ENCODE measurements around the gene SCFD2.

GRCh38 chr4:53120778-53121177, 245.1 kb downstream of the SCFD2 start:
- TF ChIP-seq, protein P1, sequence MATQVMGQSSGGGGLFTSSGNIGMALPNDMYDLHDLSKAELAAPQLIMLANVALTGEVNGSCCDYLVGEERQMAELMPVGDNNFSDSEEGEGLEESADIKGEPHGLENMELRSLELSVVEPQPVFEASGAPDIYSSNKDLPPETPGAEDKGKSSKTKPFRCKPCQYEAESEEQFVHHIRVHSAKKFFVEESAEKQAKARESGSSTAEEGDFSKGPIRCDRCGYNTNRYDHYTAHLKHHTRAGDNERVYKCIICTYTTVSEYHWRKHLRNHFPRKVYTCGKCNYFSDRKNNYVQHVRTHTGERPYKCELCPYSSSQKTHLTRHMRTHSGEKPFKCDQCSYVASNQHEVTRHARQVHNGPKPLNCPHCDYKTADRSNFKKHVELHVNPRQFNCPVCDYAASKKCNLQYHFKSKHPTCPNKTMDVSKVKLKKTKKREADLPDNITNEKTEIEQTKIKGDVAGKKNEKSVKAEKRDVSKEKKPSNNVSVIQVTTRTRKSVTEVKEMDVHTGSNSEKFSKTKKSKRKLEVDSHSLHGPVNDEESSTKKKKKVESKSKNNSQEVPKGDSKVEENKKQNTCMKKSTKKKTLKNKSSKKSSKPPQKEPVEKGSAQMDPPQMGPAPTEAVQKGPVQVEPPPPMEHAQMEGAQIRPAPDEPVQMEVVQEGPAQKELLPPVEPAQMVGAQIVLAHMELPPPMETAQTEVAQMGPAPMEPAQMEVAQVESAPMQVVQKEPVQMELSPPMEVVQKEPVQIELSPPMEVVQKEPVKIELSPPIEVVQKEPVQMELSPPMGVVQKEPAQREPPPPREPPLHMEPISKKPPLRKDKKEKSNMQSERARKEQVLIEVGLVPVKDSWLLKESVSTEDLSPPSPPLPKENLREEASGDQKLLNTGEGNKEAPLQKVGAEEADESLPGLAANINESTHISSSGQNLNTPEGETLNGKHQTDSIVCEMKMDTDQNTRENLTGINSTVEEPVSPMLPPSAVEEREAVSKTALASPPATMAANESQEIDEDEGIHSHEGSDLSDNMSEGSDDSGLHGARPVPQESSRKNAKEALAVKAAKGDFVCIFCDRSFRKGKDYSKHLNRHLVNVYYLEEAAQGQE (IDR thresholded peaks at IDR 0.05; ENCODE audit: insufficient read depth in 1 of 2, low read depth in 2 of 2, low read length in 2 of 2) = no peak
- TF ChIP-seq POLR2AphosphoS5 (IDR thresholded peaks at IDR 0.05; ENCODE audit: low read depth, low read length) (no peak), TAF1 (IDR thresholded peaks at IDR 0.05; ENCODE audit: borderline replicate concordance, insufficient read depth, low read length) (no peak), SIN3A (IDR thresholded peaks at IDR 0.05; ENCODE audit: borderline replicate concordance, insufficient read depth, low read length) (no peak), FOXP2 (optimal IDR thresholded peaks at IDR 0.05; ENCODE audit: borderline replicate concordance, extremely low read depth, extremely low read length, insufficient read depth) (no peak)

Measured in PFSK-1 (cell line).